KOPT-K1 (cell line): Measurements from ENCODE around the gene HDAC4.

Experiments used
- H3K27ac ChIP-seq: fragments of 200-600 bp; sonication (generic); 2 replicates; pipeline ENCODE4 v1.5.1; 2016; ENCODE audit warnings: antibody characterized with exemption, mild to moderate bottlenecking, low read depth, low read length; ENCODE audit not compliant: poor library complexity, severe bottlenecking
- H3K36me3 ChIP-seq: fragments of 200-600 bp; sonication (generic); 2 replicates; pipeline ENCODE4 v1.5.1; 2017; ENCODE audit warnings: antibody characterized with exemption, mild to moderate bottlenecking, low read length, moderate library complexity; ENCODE audit not compliant: insufficient read depth
- H3K9me3 ChIP-seq: fragments of 200-600 bp; sonication (generic); 2 replicates; pipeline ENCODE4 v1.5.1; 2017; ENCODE audit warnings: antibody characterized with exemption, low read length, mild to moderate bottlenecking; ENCODE audit not compliant: insufficient read depth, poor library complexity, severe bottlenecking

Gene HDAC4

DNA sequence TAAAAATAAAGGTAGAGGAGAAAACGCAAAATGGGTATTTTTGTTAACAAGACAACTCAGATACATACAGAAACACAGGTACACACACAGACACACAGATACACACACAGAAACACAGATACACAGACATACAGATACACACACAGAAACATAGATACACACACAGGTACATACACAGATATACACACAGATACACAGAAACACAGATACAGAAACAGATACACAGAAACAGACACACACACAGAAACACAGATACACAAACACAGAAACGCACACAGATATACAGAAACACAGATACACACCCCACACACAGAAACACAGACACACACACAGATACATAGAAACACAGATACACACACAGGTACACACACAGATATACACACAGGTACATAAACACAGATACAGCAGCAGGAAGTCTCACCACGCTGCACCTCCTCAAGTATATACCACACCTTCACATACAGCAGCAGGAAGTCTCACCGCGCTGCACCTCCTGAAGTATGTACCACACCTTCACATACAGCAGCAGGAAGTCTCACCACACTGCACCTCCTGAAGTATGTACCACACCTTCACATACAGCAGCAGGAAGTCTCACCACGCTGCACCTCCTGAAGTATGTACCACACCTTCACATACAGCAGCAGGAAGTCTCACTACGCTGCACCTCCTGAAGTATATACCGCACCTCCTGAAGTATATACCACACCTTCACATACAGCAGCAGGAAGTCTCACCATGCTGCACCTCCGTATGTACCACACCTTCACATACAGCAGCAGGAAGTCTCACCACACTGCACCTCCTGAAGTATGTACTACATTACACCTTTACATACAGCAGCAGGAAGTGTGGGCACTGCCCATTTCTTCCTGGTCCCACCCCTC is 250.5 kb downstream of the HDAC4 start:
- no peak overlapping the region for H3K27ac ChIP-seq
- no peaks in the 10 kb centered on the region for H3K9me3 ChIP-seq
- H3K36me3 ChIP-seq: peaks cover 100% of the 10 kb centered on the region

- H3K27ac ChIP-seq: no peak overlapping the region
- no peaks in the 10 kb centered on the region for H3K9me3 ChIP-seq
- peaks cover 100% of the 10 kb centered on the region for H3K36me3 ChIP-seq
Observed at GRCh38 chr2:239149501-239149900, 251.3 kb downstream of the HDAC4 start.

DNA sequence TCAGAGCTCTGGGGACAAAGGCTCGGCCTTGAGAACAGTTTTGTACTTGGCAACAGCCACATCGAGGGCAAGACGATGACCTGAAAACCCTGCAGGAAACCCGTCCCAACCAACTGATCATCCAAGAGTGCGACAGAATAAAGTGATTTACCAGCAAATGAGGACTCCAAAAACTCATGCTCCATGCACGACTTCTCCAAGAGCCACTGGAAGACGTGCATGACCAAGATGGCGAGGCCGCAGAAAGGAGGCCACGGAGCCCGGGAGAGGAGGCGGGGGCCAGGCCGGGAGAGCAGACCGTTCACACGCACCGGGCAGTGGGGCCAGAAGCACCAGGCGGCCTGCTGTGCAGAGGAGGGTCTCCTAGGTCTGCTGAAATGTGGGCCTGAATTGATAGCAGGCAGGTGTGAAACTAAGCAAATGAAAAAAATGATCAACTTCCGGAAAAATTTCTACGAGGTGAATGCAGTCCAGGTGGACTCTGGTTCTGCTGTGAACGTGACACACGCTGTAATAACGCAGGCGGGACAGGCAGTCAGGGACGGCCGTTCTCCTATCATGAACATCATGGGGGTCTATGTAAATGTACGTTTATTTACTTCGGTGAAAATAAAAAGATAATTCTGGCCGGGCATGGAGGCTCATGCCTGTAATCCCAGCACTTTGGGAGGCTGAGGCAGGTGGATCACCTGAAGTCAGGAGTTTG is 252.2 kb downstream of the HDAC4 start:
- no peak overlapping the region for H3K27ac ChIP-seq
- H3K36me3 ChIP-seq: peaks cover 100% of the 10 kb centered on the region
- no peaks in the 10 kb centered on the region for H3K9me3 ChIP-seq

GRCh38 chr2:239147376-239147775 is 253.4 kb downstream of the HDAC4 start:
- Histone ChIP-seq H3K9me3 (no peaks in the 10 kb centered on the region), H3K36me3 (peaks cover 100% of the 10 kb centered on the region), H3K27ac (no peak overlapping the region)

- H3K27ac ChIP-seq: no peak overlapping the region
- peaks cover 100% of the 10 kb centered on the region for H3K36me3 ChIP-seq
- H3K9me3 ChIP-seq: no peaks in the 10 kb centered on the region
Observed at GRCh38 chr2:239146741-239147181, 254.1 kb downstream of the HDAC4 start.

DNA sequence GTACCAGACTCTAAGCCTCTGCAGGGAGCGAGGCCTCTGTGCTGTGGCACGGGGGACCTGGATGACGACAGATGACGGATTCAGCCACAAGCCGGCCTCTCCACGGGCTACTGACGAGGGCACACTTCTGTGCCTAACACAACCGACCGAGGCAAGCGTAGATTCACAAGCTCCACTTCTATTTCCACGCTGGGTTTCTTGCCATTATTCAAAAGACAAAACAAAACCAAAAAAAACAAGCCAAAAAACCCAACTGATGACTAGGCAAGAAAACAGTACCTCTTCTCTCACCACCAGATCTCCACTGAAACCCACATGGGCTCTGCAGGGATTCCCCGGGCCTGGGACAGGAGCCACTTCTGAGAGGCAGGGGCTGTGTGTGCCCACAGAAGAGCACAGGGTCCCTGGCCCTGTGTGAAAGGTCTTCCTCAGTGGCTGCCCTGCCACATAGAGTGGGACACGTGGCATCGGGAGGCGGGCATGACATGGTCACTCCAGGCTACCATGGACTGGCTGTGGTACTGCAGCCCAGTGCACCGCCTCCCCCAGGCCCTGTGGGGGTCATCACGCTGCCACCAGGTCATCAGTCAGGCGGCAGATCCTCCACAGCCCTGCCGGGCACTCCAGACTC is 254.7 kb downstream of the HDAC4 start:
- no peaks in the 10 kb centered on the region for H3K9me3 ChIP-seq
- H3K27ac ChIP-seq: no peak overlapping the region
- H3K36me3 ChIP-seq: peaks cover 100% of the 10 kb centered on the region

DNA sequence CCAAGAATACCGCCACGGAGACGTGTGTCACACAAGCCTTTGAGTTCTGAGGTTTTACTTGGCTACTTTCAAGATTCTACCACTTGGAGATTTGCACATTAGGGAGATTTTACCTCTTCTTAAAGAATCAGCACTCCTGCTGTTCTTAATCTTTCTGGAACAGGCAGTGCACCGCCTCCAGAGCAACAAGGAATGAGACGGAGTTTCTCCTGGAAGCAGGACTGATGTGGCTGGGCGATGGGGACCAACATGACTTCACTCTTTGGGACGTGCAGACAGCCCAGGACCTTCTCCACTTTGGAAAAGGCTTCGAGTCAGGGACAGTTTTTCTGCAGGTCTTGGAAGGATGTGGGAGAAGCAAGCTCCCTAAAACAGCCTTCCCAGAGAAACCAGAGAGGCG is 255.2 kb downstream of the HDAC4 start:
- no peaks in the 10 kb centered on the region for H3K9me3 ChIP-seq
- peaks cover 100% of the 10 kb centered on the region for H3K36me3 ChIP-seq
- no peak overlapping the region for H3K27ac ChIP-seq

GRCh38 chr2:239145106-239145505 is 255.7 kb downstream of the HDAC4 start:
- no peak overlapping the region for H3K27ac ChIP-seq
- peaks cover 100% of the 10 kb centered on the region for H3K36me3 ChIP-seq
- no peaks in the 10 kb centered on the region for H3K9me3 ChIP-seq

GRCh38 chr2:239144713-239144999 is 256.2 kb downstream of the HDAC4 start:
- Histone ChIP-seq H3K36me3 (peaks cover 100% of the 10 kb centered on the region), H3K9me3 (no peaks in the 10 kb centered on the region), H3K27ac (no peak overlapping the region)

DNA sequence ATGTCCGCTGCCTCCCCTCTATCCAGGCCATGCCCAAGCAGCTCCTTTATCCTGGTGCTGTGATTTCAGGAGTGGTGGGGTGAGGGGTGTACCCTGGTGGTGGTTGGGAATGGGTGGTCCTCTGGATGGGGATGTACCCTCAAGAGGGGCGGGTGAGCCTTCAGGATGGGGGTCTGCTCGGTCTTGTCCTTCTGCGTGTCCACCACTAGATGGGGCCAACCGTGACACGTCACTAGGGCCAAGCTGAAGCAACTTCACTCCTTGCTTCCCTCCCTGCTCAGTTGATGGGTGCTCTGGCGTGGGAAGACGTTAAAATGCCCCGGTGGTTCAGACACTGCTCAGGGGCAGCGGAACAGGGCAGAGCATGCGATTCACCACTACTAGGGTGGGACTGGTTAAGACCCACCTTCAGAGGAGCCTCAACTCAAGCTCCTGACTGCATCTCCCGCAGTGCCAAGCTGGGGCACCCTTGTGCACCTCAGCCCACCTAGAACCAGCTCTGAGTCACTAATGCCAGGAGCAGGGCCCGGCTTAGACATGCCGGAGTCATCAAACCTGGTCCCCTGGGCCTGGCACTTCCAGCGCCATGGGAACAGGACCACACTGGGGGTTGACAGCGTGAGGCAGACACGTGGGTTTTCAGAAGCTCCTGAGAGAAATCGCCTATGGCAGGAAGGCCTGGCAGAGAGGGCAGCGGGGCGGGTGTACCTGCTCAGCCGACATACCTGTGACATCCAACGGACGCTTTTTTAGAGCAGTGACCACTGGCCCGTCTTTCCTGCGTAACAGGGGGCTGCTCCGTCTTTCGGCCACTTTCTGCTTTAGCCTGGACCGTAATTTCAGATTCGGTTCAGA is 256.7 kb downstream of the HDAC4 start:
- Histone ChIP-seq H3K36me3 (peaks cover 100% of the 10 kb centered on the region), H3K9me3 (no peaks in the 10 kb centered on the region), H3K27ac (no peak overlapping the region)

DNA sequence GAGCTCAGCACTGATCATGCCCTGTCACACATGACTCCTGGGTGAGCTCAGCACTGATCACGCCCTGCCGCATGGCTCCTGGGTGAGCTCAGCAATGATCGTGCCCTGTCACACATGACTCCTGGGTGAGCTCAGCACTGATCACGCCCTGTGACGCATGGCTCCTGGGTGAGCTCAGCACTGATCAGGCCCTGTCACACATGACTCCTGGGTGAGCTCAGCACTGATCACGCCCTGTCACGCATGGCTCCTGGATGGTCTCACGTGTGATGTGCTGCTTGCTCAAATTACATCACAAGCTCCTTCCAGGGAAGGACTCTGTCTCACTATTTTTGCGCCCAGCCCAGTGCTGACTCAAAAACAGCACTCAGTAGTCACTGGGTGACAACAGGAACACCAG is 258.0 kb downstream of the HDAC4 start:
- Histone ChIP-seq H3K9me3 (no peaks in the 10 kb centered on the region), H3K27ac (no peak overlapping the region), H3K36me3 (peaks cover 100% of the 10 kb centered on the region)

GRCh38 chr2:239142296-239142695 is 258.5 kb downstream of the HDAC4 start:
- H3K27ac ChIP-seq: no peak overlapping the region
- H3K36me3 ChIP-seq: peaks cover 100% of the 10 kb centered on the region
- no peaks in the 10 kb centered on the region for H3K9me3 ChIP-seq

DNA sequence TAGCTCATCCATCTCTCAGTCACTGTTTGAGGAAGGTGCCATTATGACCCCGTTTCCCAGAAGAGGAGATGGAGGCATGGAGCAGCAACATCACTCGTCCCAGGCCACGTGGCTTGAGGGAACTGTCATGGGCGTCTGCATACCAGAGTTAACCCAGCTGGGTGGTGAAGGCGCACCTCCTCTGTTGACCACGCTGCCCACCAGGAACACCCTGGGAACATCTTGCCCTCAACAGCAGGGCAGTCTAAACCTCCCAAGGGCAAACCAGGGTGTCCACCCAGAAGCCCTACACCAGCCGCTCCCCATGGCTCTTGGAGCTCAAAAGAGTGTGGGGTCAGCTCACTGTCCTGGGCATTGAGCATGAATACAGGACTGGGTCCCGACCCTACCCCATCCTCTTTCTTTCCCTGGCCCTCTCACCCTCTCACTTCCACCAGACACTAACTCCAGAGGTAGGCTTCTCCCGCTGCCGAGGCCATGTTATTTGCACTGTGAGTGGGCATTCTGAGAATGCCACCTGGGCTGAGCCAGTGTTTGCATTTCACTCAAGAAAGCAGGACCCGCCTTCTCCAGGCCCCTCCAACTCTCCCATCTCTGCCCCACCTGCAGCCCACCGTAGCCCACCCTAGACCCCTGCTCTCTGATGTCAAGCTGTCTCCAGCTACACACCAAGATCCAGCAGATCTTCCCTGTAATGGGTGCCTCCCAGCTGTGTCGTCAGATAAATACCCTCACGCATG is 259.6 kb downstream of the HDAC4 start:
- no peaks in the 10 kb centered on the region for H3K9me3 ChIP-seq
- no peak overlapping the region for H3K27ac ChIP-seq
- H3K36me3 ChIP-seq: peaks cover 100% of the 10 kb centered on the region

DNA sequence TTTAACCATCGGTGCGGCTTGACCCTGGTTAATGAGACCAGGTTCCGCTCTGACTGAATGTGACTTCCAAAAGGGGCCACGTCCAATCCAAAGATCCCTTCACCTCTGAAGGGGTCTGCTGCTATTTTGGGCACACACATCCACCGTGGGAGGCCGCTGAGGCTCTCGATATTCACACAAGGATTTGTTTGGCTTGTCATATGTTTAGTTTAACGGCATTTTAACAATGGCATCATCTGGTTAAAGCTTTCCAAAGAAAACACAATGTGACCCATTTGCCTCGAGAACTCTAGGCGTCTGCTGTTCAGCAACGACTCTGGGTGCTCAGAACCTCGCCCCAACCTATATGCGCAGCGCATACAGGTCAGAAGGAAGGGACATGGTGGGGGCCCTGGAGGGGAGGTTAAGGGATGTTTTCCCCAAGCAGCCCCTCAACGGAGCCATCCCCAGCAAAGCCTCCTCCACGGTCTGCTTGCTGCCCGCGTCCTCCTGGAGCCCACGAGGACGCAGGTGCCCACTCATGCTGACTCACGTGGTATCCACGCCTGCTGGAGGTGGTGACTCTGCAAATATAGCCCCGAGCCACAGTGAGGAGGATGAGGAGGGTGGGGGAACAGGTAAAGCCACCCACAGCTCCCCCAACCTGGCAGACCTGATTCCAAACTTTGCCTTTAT is 260.3 kb downstream of the HDAC4 start:
- Histone ChIP-seq H3K27ac (no peak overlapping the region), H3K36me3 (peaks cover 100% of the 10 kb centered on the region), H3K9me3 (no peaks in the 10 kb centered on the region)
